Ascending aorta (tissue), 2 donors: ENCODE data around the gene CAMTA1. TPM values are rescaled to one million over a fixed set of nuclear protein-coding genes. Genes with fewer than 3 reads are reported as not detected.

ENCODE experiments used
- DNase-seq, 2 donors: peaks; one replicate each; pipeline ENCODE4 v3.0.0-alpha.2; 2019; ENCODE audit warnings: low spot score in 2 of 2
- H3K27ac ChIP-seq, 2 donors: fragments of 200-600 bp; sonication (generic); one replicate each; pipeline ENCODE4 v1.5.1; 2016 to 2017; ENCODE audit warnings: mild to moderate bottlenecking in 1 of 2
- H3K27me3 ChIP-seq: fragments of 200-600 bp; sonication (generic); one replicate; pipeline ENCODE4 v1.5.1; 2017
- H3K36me3 ChIP-seq, 2 donors: fragments of 200-600 bp; sonication (generic); one replicate each; pipeline ENCODE4 v1.5.1; 2016
- H3K4me1 ChIP-seq, 2 donors: fragments of 200-600 bp; sonication (generic); one replicate each; pipeline ENCODE4 v1.5.1; 2016 to 2017; ENCODE audit warnings: mild to moderate bottlenecking in 1 of 2
- H3K4me3 ChIP-seq, 2 donors: fragments of 200-600 bp; sonication (generic); one replicate each; pipeline ENCODE4 v1.5.1; 2016 to 2017; ENCODE audit warnings: mild to moderate bottlenecking in 1 of 2
- H3K9me3 ChIP-seq, 2 donors: fragments of 200-600 bp; sonication (generic); one replicate each; pipeline ENCODE4 v1.5.1; 2016
- CTCF ChIP-seq, 3 experiments: fragments of 200-600 bp in 2 of 3; fragments of 450-650 bp in 1 of 3; sonication (generic) in 2 of 3; IDR thresholded peaks; one replicate each; pipeline ENCODE4 v1.5.1; 2016 to 2019; ENCODE audit warnings: antibody characterized with exemption in 3 of 3, mild to moderate bottlenecking in 1 of 3, moderate library complexity in 1 of 3
- intact Hi-C: fragments of 100-400 bp; cut with DNase I; formaldehyde crosslinking; loops from one replicate; pipeline ENCODE4 v1.15.1; 2023
- total RNA-seq: library from RNA; depleted of rRNA; stranded (reverse); fragments of >200 nt; gene quantifications from one replicate; pipeline ENCODE4 v1.1.0, GENCODE V29; 2016

CAMTA1 gene
- total RNA-seq, 1 donor from 2014 or later: 53.3 TPM

- Histone ChIP-seq H3K27me3 (no peaks in the 10 kb centered on the region), H3K4me3 (no peak overlapping the region), H3K36me3 (no peaks in the 10 kb centered on the region), H3K9me3 (no peaks in the 10 kb centered on the region), H3K27ac (no peak overlapping the region), H3K4me1 (no peaks in the 10 kb centered on the region)
- intact Hi-C loops: no loop called here
- TF ChIP-seq CTCF (IDR thresholded peaks at IDR 0.05): no peak
- DNase-seq: no peak
These were observed 343.0 kb downstream of the CAMTA1 start for GRCh38 chr1:7128293-7128692.

- no peaks in the 10 kb centered on the region for H3K9me3 ChIP-seq
- H3K27ac ChIP-seq: no peak overlapping the region
- intact Hi-C loops: no loop called here
- DNase-seq: no peak
- H3K4me3 ChIP-seq: no peak overlapping the region
- H3K36me3 ChIP-seq: no peaks in the 10 kb centered on the region
- TF ChIP-seq CTCF (IDR thresholded peaks at IDR 0.05): no peak
- H3K27me3 ChIP-seq: no peaks in the 10 kb centered on the region
- H3K4me1 ChIP-seq: no peaks in the 10 kb centered on the region
These were observed 344.9 kb downstream of the CAMTA1 start for GRCh38 chr1:7130127-7130526.

- no peak overlapping the region for H3K27ac ChIP-seq
- H3K36me3 ChIP-seq: no peaks in the 10 kb centered on the region
- no peaks in the 10 kb centered on the region for H3K4me1 ChIP-seq
- no peaks in the 10 kb centered on the region for H3K27me3 ChIP-seq
- H3K9me3 ChIP-seq: no peaks in the 10 kb centered on the region
- no peak for DNase-seq
- intact Hi-C loops: no loop called here
- no peak overlapping the region for H3K4me3 ChIP-seq
- TF ChIP-seq CTCF (IDR thresholded peaks at IDR 0.05): no peak
These were observed 350.2 kb downstream of the CAMTA1 start for GRCh38 chr1:7135493-7135892.

GRCh38 chr1:7136166-7136953 lies 351.1 kb downstream of the CAMTA1 start:
- Histone ChIP-seq H3K4me3 (no peak overlapping the region), H3K4me1 (no peaks in the 10 kb centered on the region), H3K27ac (no peak overlapping the region), H3K27me3 (no peaks in the 10 kb centered on the region), H3K9me3 (no peaks in the 10 kb centered on the region), H3K36me3 (no peaks in the 10 kb centered on the region)
- TF ChIP-seq CTCF (IDR thresholded peaks at IDR 0.05): no peak
- DNase-seq: no peak
- intact Hi-C loops: no loop called here

- no peaks in the 10 kb centered on the region for H3K36me3 ChIP-seq
- no peak overlapping the region for H3K4me3 ChIP-seq
- H3K27ac ChIP-seq: no peak overlapping the region
- H3K9me3 ChIP-seq: no peaks in the 10 kb centered on the region
- H3K27me3 ChIP-seq: no peaks in the 10 kb centered on the region
- no peak for DNase-seq
- H3K4me1 ChIP-seq: no peaks in the 10 kb centered on the region
- no peak for TF ChIP-seq CTCF (IDR thresholded peaks at IDR 0.05)
- intact Hi-C loops: no loop called here
These were observed 355.0 kb downstream of the CAMTA1 start for GRCh38 chr1:7140251-7140650.
